Hepatocyte (in vitro differentiated cells): ENCODE measurements around the gene LRP1B. TPM values are rescaled to one million over a fixed set of nuclear protein-coding genes. Genes with fewer than 3 reads are reported as not detected.

Source experiments
- DNase-seq: peaks from one replicate; pipeline ENCODE4 v3.0.0-alpha.2; 2016; ENCODE audit warnings: low spot score
- H2AFZ ChIP-seq: fragments of 200-600 bp; sonication (generic); 2 replicates; pipeline ENCODE4 v1.6.0; 2016; ENCODE audit warnings: antibody characterized with exemption, mild to moderate bottlenecking
- H3K27ac ChIP-seq: fragments of 200-600 bp; sonication (generic); 2 replicates; pipeline ENCODE4 v1.5.1; 2016; ENCODE audit warnings: mild to moderate bottlenecking
- H3K27me3 ChIP-seq: fragments of 200-600 bp; sonication (generic); 2 replicates; pipeline ENCODE4 v1.6.1; 2016
- H3K36me3 ChIP-seq: fragments of 200-600 bp; sonication (generic); replicated peaks from 2 replicates; pipeline ENCODE4 v1.5.1; 2016; ENCODE audit warnings: low read depth; ENCODE audit not compliant: insufficient read depth
- H3K4me1 ChIP-seq: fragments of 200-600 bp; sonication (generic); 2 replicates; pipeline ENCODE4 v1.5.1; 2016; ENCODE audit warnings: mild to moderate bottlenecking, moderate library complexity; ENCODE audit not compliant: insufficient read depth
- H3K4me2 ChIP-seq: fragments of 200-600 bp; sonication (generic); 2 replicates; pipeline ENCODE4 v1.6.0; 2016
- H3K4me3 ChIP-seq: fragments of 200-600 bp; sonication (generic); 2 replicates; pipeline ENCODE4 v1.5.1; 2016; ENCODE audit warnings: mild to moderate bottlenecking
- H3K79me2 ChIP-seq: fragments of 200-600 bp; sonication (generic); 2 replicates; pipeline ENCODE4 v1.6.0; 2017; ENCODE audit warnings: mild to moderate bottlenecking
- H3K9me2 ChIP-seq: fragments of 200-600 bp; sonication (generic); replicated peaks from 2 replicates; pipeline ENCODE4 v1.6.0; 2017; ENCODE audit warnings: mild to moderate bottlenecking; ENCODE audit not compliant: insufficient read depth
- H3K9me3 ChIP-seq: fragments of 200-600 bp; sonication (generic); 2 replicates; pipeline ENCODE4 v1.5.1; 2016; ENCODE audit warnings: low read depth, mild to moderate bottlenecking
- H4K20me1 ChIP-seq: fragments of 200-600 bp; sonication (generic); 2 replicates; pipeline ENCODE4 v1.6.0; 2016; ENCODE audit warnings: mild to moderate bottlenecking; ENCODE audit not compliant: insufficient read depth, poor library complexity, severe bottlenecking
- EZH2 ChIP-seq: fragments of 200-600 bp; sonication (generic); IDR thresholded peaks from 2 replicates; pipeline ENCODE4 v1.6.1; 2016; ENCODE audit warnings: antibody characterized with exemption, mild to moderate bottlenecking, borderline replicate concordance
- EZH2phosphoT487 ChIP-seq: fragments of 200-600 bp; sonication (generic); IDR thresholded peaks from one replicate; pipeline ENCODE4 v1.6.1; 2018; ENCODE audit warnings: antibody characterized with exemption, mild to moderate bottlenecking, low read depth, moderate library complexity; ENCODE audit not compliant: unreplicated experiment, severe bottlenecking
- WGBS: methylation state at CpG from one replicate; pipeline ENCODE4 v1.1.6; 2016; ENCODE audit warnings: low lambda C conversion rate; ENCODE audit errors: missing lambda C conversion rate; 5-methylcytosine and 5-hydroxymethylcytosine counted together
- polyA plus RNA-seq: library from polyadenylated mRNA; unstranded; fragments of >200 nt; fragmentation: Nextera tagmentation; extraction: Ambion mirVana; gene quantifications from 2 replicates; pipeline ENCODE4 v1.2.1, GENCODE V29; 2016
- total RNA-seq: library from RNA; depleted of rRNA; stranded (reverse); fragments of >200 nt; gene quantifications from 2 replicates; pipeline ENCODE4 v1.2.3, GENCODE V29; 2014
- TF ChIP-seq, protein P1 (sequence below): fragments of 200-600 bp; sonication (generic); IDR thresholded peaks from 2 replicates; pipeline ENCODE4 v1.5.1; 2016; ENCODE audit warnings: antibody characterized with exemption, mild to moderate bottlenecking; ENCODE audit not compliant: poor library complexity

The LRP1B gene
- total and polyA plus RNA-seq, 2 experiments from 2014 or later: 0.65 to 2.0 TPM

DNA sequence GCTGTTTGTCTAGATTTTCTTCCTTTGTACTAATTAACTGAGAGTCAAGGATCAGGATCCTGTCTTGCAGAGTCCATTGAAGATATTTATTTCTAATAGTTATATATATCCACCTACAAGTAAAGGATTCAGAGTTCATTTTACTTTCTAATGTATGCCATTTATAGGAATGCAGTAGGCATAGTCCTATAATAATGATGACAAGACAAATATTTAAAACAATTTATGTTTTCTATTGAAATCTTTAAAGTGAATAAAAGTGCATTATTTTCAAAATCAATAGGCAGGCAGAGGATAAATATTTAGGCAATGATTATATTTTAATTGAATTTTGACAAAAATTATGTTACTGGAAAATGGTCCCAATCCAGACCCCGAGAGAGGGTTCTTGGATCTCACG is 1919.9 kb downstream of the LRP1B start:
- H4K20me1 ChIP-seq: no peaks in the 10 kb centered on the region
- no peak overlapping the region for H2AFZ ChIP-seq
- no peaks in the 10 kb centered on the region for H3K27me3 ChIP-seq
- no peaks in the 10 kb centered on the region for H3K4me1 ChIP-seq
- TF ChIP-seq EZH2 (no peak), EZH2phosphoT487 (no peak)
- TF ChIP-seq, protein P1, sequence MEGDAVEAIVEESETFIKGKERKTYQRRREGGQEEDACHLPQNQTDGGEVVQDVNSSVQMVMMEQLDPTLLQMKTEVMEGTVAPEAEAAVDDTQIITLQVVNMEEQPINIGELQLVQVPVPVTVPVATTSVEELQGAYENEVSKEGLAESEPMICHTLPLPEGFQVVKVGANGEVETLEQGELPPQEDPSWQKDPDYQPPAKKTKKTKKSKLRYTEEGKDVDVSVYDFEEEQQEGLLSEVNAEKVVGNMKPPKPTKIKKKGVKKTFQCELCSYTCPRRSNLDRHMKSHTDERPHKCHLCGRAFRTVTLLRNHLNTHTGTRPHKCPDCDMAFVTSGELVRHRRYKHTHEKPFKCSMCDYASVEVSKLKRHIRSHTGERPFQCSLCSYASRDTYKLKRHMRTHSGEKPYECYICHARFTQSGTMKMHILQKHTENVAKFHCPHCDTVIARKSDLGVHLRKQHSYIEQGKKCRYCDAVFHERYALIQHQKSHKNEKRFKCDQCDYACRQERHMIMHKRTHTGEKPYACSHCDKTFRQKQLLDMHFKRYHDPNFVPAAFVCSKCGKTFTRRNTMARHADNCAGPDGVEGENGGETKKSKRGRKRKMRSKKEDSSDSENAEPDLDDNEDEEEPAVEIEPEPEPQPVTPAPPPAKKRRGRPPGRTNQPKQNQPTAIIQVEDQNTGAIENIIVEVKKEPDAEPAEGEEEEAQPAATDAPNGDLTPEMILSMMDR: no peak
- H3K36me3 ChIP-seq: no peaks in the 10 kb centered on the region
- 91% methylated on average over 2 of the region's 2 CpGs for WGBS
- no peaks in the 10 kb centered on the region for H3K79me2 ChIP-seq
- no peak overlapping the region for H3K27ac ChIP-seq
- H3K9me3 ChIP-seq: no peaks in the 10 kb centered on the region
- DNase-seq: no peak
- no peak overlapping the region for H3K4me2 ChIP-seq
- no peaks in the 10 kb centered on the region for H3K9me2 ChIP-seq
- no peak overlapping the region for H3K4me3 ChIP-seq

DNA sequence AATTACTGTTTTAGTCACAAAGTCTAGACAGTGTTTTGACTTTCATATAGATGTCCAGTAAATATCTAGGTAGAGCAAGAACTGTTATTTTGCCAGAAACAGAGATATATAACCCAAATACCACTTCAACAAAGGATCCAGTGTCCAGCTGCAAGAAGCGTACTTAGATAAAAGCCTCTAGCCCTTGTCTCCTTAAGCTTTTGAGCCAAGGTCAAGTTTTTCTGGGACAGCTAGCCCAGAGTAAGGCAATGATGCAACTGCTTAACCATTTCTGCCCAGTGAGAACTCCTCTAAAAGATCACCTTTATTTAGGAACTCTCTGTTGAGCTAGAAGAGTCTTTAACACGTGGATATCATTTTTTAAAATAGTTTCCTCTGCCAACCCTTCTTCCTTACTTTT is 1925.7 kb downstream of the LRP1B start:
- TF ChIP-seq EZH2 (no peak), EZH2phosphoT487 (no peak)
- TF ChIP-seq, protein P1: no peak
- Histone ChIP-seq H2AFZ (no peak overlapping the region), H3K27me3 (no peaks in the 10 kb centered on the region)

DNA sequence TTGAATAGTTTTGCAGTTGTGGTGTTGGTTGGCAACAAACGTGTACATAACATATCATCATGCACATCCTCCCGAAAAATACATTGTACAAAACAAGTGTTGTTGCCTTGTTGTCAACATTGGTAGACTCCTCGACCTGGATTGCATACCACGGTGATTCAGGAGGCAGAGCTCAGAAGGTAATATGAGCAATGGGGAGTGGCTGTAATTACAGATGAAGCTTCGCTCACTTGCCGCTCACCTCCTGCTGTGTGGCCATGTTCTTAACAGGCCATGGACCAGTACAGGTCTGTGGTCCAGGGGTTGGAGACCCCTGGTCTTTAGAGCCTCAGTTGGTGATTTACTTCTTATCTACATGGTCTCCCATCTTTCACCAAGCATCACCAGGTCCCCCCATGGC is 1927.5 kb downstream of the LRP1B start:
- no peaks in the 10 kb centered on the region for H3K9me3 ChIP-seq
- H3K4me2 ChIP-seq: no peak overlapping the region
- no peaks in the 10 kb centered on the region for H3K79me2 ChIP-seq
- no peak overlapping the region for H2AFZ ChIP-seq
- TF ChIP-seq EZH2: no peak
- TF ChIP-seq EZH2phosphoT487: no peak
- TF ChIP-seq, protein P1: no peak
- no peaks in the 10 kb centered on the region for H3K27me3 ChIP-seq
- H3K4me3 ChIP-seq: no peak overlapping the region
- no peaks in the 10 kb centered on the region for H3K36me3 ChIP-seq
- H4K20me1 ChIP-seq: no peaks in the 10 kb centered on the region
- H3K9me2 ChIP-seq: no peaks in the 10 kb centered on the region
- H3K27ac ChIP-seq: no peak overlapping the region
- H3K4me1 ChIP-seq: no peaks in the 10 kb centered on the region
- DNase-seq: no peak
- 94% methylated on average over 6 of the region's 6 CpGs for WGBS

More for the DNA sequence above, 1925.7 kb downstream of the LRP1B start:
- no peak for DNase-seq
- Histone ChIP-seq H3K79me2 (no peaks in the 10 kb centered on the region), H3K4me2 (no peak overlapping the region), H3K27ac (no peak overlapping the region), H3K36me3 (no peaks in the 10 kb centered on the region), H3K4me3 (no peak overlapping the region), H3K9me3 (no peaks in the 10 kb centered on the region), H4K20me1 (no peaks in the 10 kb centered on the region), H3K9me2 (no peaks in the 10 kb centered on the region), H3K4me1 (no peaks in the 10 kb centered on the region)
- 46% methylated on average over 2 of the region's 2 CpGs for WGBS

DNA sequence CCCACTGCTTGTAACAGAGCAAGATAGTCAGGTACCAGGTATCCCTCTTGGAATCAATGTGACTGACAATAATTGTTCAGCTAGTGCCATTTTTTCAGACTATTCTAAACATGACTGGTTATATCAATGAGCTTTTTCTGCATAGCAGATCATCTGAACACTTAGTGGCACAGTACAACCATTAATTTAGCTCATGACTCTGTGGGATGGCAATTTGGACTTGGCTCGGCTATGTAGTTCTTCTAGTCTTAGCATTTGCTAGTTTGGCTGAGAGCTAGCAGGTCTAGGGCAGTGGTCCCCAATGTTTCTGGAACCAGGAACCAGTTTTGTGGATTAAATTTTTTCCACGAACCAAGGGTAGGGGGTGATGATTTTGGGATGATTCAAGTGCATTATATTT is 1929.2 kb downstream of the LRP1B start:
- TF ChIP-seq, protein P1: no peak
- TF ChIP-seq EZH2phosphoT487: no peak
- Histone ChIP-seq H3K4me1 (no peaks in the 10 kb centered on the region), H4K20me1 (no peaks in the 10 kb centered on the region), H3K36me3 (no peaks in the 10 kb centered on the region), H3K4me3 (no peak overlapping the region), H3K9me2 (no peaks in the 10 kb centered on the region), H2AFZ (no peak overlapping the region), H3K27ac (no peak overlapping the region), H3K79me2 (no peaks in the 10 kb centered on the region), H3K4me2 (no peak overlapping the region), H3K27me3 (no peaks in the 10 kb centered on the region), H3K9me3 (no peaks in the 10 kb centered on the region)
- WGBS: 87% methylated on average over 2 of the region's 2 CpGs
- no peak for DNase-seq
